Measurements from ENCODE around the gene RNF212B. TPM values are rescaled to one million over a fixed set of nuclear protein-coding genes. Genes with fewer than 3 reads are reported as not detected.

RNF212B gene
- total and polyA plus RNA-seq, 9 donors: not detected

- TF ChIP-seq EP300 (IDR thresholded peaks at IDR 0.05) (no peak), POLR2A (IDR thresholded peaks at IDR 0.05) (no peak)
- TF ChIP-seq, protein P1, sequence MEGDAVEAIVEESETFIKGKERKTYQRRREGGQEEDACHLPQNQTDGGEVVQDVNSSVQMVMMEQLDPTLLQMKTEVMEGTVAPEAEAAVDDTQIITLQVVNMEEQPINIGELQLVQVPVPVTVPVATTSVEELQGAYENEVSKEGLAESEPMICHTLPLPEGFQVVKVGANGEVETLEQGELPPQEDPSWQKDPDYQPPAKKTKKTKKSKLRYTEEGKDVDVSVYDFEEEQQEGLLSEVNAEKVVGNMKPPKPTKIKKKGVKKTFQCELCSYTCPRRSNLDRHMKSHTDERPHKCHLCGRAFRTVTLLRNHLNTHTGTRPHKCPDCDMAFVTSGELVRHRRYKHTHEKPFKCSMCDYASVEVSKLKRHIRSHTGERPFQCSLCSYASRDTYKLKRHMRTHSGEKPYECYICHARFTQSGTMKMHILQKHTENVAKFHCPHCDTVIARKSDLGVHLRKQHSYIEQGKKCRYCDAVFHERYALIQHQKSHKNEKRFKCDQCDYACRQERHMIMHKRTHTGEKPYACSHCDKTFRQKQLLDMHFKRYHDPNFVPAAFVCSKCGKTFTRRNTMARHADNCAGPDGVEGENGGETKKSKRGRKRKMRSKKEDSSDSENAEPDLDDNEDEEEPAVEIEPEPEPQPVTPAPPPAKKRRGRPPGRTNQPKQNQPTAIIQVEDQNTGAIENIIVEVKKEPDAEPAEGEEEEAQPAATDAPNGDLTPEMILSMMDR (IDR thresholded peaks at IDR 0.05): no peak
- intact Hi-C loops (cut with DNase I): no loop called here
- peak in 1 of 5 donors; percentile 33 for DNase-seq
These were observed 47.2 kb downstream of the RNF212B start for GRCh38 chr14:23284654-23285529.

DNA sequence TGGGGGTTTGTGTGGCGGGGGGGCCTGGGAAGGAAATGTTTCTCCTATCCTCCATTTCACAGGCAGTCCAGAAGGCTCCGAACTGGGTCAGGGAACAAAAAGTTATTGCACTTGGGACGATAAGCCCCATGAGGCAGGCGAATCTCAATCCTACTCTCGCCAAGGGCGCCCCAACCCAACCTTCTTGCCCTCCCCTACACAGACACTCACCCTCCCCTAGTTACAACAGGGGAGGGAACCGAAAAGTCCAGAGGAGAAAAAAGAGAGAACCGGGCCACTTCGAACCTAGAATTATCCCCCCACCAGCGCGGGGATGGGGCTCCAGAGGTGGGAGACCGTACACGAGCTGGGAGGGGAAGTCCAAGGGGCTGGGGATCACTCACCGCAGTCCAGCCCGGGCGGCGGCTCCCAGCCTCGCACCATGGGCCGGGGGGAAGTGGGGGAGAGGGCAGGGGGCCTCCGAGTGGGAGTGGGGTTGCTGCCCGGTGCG, 47.8 kb downstream of the RNF212B start:
- WGBS, 3 donors: 0 to 1% (median 1%) methylated on average over 16 to 22 of the region's 22 CpGs
- intact Hi-C loops (cut with DNase I): no loop called here
- no peak for TF ChIP-seq EP300 (IDR thresholded peaks at IDR 0.05)
- TF ChIP-seq POLR2A (IDR thresholded peaks at IDR 0.05): no peak

More at GRCh38 chr14:23284654-23285529, 47.2 kb downstream of the RNF212B start:
- H3K27me3 ChIP-seq: no peaks in the 10 kb centered on the region
- WGBS, 3 donors: 26 to 29% (median 27%) methylated on average over 9 of the region's 9 CpGs
- H3K9me3 ChIP-seq: no peaks in the 10 kb centered on the region
- H3K4me1 ChIP-seq (ENCODE audit: insufficient read depth): no peaks in the 10 kb centered on the region
- H3K4me3 ChIP-seq: peak overlapping the region; percentile 96
- H3K27ac ChIP-seq: peak overlapping the region; percentile 91 to 94
- no peaks in the 10 kb centered on the region for H3K36me3 ChIP-seq

DNA sequence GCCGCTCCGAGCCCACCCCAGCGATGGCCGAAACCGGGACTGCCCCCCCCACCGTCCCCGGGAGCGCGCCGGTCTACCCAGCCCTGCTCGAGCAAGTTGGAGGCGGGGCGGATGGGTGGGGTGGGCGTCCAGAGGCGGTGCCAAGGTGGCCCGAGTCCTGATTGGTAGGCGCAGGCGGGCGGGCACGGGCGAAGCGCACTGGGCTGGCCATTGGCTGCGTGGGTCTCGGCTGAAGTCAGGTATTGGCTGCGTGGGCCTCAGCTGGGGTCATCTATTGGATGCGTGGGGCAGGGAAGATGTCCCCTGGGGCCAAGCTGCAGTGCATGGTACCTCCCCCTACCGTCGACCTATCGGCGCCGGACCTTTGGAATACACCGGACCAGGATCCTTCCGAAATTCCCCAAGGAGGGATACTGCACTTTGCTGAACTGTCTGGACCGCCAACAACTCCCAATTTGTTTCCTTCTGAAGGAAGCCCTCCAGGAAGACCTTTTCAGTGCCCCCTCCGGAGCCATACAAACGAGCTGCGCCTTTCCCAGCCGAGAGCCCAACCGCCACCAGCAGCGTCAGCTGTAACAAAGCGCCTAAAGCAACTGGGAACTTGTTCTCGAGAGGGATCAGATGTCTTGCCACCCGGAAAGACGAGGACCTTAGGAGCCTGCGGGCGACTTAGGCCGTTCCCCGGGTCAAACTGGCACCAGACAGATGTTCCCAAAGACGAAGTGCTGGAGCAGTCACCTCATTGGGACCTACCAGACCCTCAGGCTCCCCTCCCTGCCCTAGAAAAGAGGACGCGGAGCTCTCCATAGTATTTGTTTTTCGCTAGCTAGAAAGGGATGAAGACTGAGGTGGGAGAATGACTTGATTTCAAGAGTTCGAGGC, 48.5 kb downstream of the RNF212B start, which contains the start of gene HOMEZ:
Gene HOMEZ (minus strand): TSS at position 113 of the 882 bp plus-strand sequence. CDS start 180 bp downstream, outside the sequence.
- H3K4me3 ChIP-seq: peak within 1 kb of the TSS; percentile 96
- H3K27ac ChIP-seq: peak within 1 kb of the TSS; percentile 91 to 94
- 1% methylated on average over 41 to 53 of the region's 53 CpGs for WGBS, 3 donors
- no peaks in the 10 kb centered on the region for H3K9me3 ChIP-seq
- no peaks in the 10 kb centered on the region for H3K36me3 ChIP-seq
- no peaks in the 10 kb centered on the region for H3K27me3 ChIP-seq
- intact Hi-C loops (cut with DNase I): no loop called here
- no peaks in the 10 kb centered on the region for H3K4me1 ChIP-seq (ENCODE audit: insufficient read depth)
- TF ChIP-seq POLR2A (IDR thresholded peaks at IDR 0.05) (peak; percentile 62), EP300 (IDR thresholded peaks at IDR 0.05) (no peak)
- TF ChIP-seq, protein P1 (IDR thresholded peaks at IDR 0.05): peak in 2 of 3 donors; percentile 21 to 44
- peak; percentile 99 to 100 (median 99) for DNase-seq

More for the DNA sequence above, 47.8 kb downstream of the RNF212B start:
- Histone ChIP-seq H3K36me3 (no peaks in the 10 kb centered on the region), H3K4me1 (ENCODE audit: insufficient read depth) (no peaks in the 10 kb centered on the region), H3K9me3 (no peaks in the 10 kb centered on the region), H3K27me3 (no peaks in the 10 kb centered on the region), H3K4me3 (peak overlapping the region; percentile 96), H3K27ac (peak overlapping the region; percentile 91 to 94)
- no peak for DNase-seq

DNA sequence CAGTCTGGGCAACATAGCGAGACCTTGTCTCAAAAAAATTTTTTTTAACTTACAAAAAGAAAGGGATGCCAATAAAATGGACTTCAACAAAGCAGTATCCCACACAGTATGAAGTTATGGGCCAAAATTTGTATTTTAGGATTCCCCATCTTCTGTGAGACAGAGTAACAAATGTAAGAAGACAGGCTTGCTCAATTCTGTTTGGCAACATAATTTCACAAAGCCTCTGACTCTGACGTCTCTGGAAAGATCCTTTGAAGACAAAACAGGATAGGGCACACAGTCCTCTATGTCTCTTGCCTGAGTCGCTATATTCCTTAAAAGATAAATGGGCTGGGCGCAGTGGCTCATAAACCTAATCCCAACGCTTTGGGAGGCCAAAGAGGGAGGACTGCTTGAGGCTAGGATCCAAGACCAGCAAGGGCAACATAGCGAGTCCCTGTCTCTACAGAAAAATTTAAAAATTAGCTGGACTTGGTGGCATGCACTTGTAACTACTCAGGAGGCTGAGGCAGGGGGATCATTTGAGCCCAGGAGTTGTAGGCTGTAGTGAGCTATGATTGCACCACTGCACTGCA, 49.3 kb downstream of the RNF212B start:
- Histone ChIP-seq H3K4me1 (ENCODE audit: insufficient read depth) (no peaks in the 10 kb centered on the region), H3K4me3 (peak overlapping the region; percentile 96), H3K9me3 (no peaks in the 10 kb centered on the region), H3K27me3 (no peaks in the 10 kb centered on the region), H3K36me3 (no peaks in the 10 kb centered on the region), H3K27ac (peak overlapping the region; percentile 91 to 94)
- DNase-seq: no peak
- whole genome bisulfite sequencing, 3 donors: 47 to 56% (median 47%) methylated on average over 6 of the region's 6 CpGs
- TF ChIP-seq, protein P1 (IDR thresholded peaks at IDR 0.05): no peak
- intact Hi-C loops (cut with DNase I): no loop called here
